ENCODE results near the gene ANKRD63.

The ANKRD63 gene

GRCh38 chr15:40245666-40246450 lies 37.0 kb downstream of the ANKRD63 start:
- DNase-seq: no peak

GRCh38 chr15:40244961-40245523 lies 37.8 kb downstream of the ANKRD63 start:
- ATAC-seq (ENCODE audit: insufficient read depth, low read depth) (no peak), DNase-seq (no peak)
- Histone ChIP-seq H3K27me3 (ENCODE audit: insufficient read depth, low read length, poor library complexity) (no peaks in the 10 kb centered on the region), H3K36me3 (ENCODE audit: insufficient read depth, low read length) (no peaks in the 10 kb centered on the region), H3K79me2 (ENCODE audit: insufficient read depth, low read length) (no peaks in the 10 kb centered on the region), H2AFZ (ENCODE audit: low read depth, low read length) (no peak overlapping the region), H3K4me3 (ENCODE audit: low read depth in 1 of 2, low read length in 2 of 2) (no peak overlapping the region), H3K27ac (ENCODE audit: low read length) (no peak overlapping the region), H3K4me1 (ENCODE audit: insufficient read depth, low read length) (no peaks in the 10 kb centered on the region), H4K20me1 (ENCODE audit: insufficient read depth, low read length) (no peaks in the 10 kb centered on the region), H3K9ac (ENCODE audit: low read depth, low read length) (no peak overlapping the region), H3K4me2 (ENCODE audit: insufficient read depth, low read length) (no peak overlapping the region), H3K9me3 (ENCODE audit: insufficient read depth, low read length, severe bottlenecking) (no peaks in the 10 kb centered on the region)
- TF ChIP-seq CTCF (IDR thresholded peaks at IDR 0.05; ENCODE audit: borderline replicate concordance, extremely low read depth, low read length, poor library complexity, severe bottlenecking) (no peak), EZH2 (IDR thresholded peaks at IDR 0.05; ENCODE audit: borderline replicate concordance, low read depth, low read length, severe bottlenecking) (no peak)

More at GRCh38 chr15:40245666-40246450, 37.0 kb downstream of the ANKRD63 start:
- Histone ChIP-seq H3K27ac (ENCODE audit: low read length) (no peak overlapping the region), H3K36me3 (ENCODE audit: insufficient read depth, low read length) (no peaks in the 10 kb centered on the region), H3K79me2 (ENCODE audit: insufficient read depth, low read length) (no peaks in the 10 kb centered on the region), H2AFZ (ENCODE audit: low read depth, low read length) (no peak overlapping the region), H3K9me3 (ENCODE audit: insufficient read depth, low read length, severe bottlenecking) (no peaks in the 10 kb centered on the region), H3K27me3 (ENCODE audit: insufficient read depth, low read length, poor library complexity) (no peaks in the 10 kb centered on the region), H3K4me3 (ENCODE audit: low read depth in 1 of 2, low read length in 2 of 2) (no peak overlapping the region), H3K4me1 (ENCODE audit: insufficient read depth, low read length) (no peaks in the 10 kb centered on the region), H3K4me2 (ENCODE audit: insufficient read depth, low read length) (no peak overlapping the region), H3K9ac (ENCODE audit: low read depth, low read length) (no peak overlapping the region), H4K20me1 (ENCODE audit: insufficient read depth, low read length) (no peaks in the 10 kb centered on the region)
- no peak for ATAC-seq (ENCODE audit: insufficient read depth, low read depth)
- TF ChIP-seq EZH2 (IDR thresholded peaks at IDR 0.05; ENCODE audit: borderline replicate concordance, low read depth, low read length, severe bottlenecking) (no peak), CTCF (IDR thresholded peaks at IDR 0.05; ENCODE audit: borderline replicate concordance, extremely low read depth, low read length, poor library complexity, severe bottlenecking) (no peak)

- DNase-seq: no peak
- Histone ChIP-seq H3K4me3 (ENCODE audit: low read depth in 1 of 2, low read length in 2 of 2) (no peak overlapping the region), H3K9me3 (ENCODE audit: insufficient read depth, low read length, severe bottlenecking) (no peaks in the 10 kb centered on the region), H3K27me3 (ENCODE audit: insufficient read depth, low read length, poor library complexity) (no peaks in the 10 kb centered on the region), H3K9ac (ENCODE audit: low read depth, low read length) (no peak overlapping the region), H4K20me1 (ENCODE audit: insufficient read depth, low read length) (no peaks in the 10 kb centered on the region), H3K4me1 (ENCODE audit: insufficient read depth, low read length) (no peaks in the 10 kb centered on the region), H3K27ac (ENCODE audit: low read length) (no peak overlapping the region), H3K4me2 (ENCODE audit: insufficient read depth, low read length) (no peak overlapping the region), H3K36me3 (ENCODE audit: insufficient read depth, low read length) (no peaks in the 10 kb centered on the region), H3K79me2 (ENCODE audit: insufficient read depth, low read length) (no peaks in the 10 kb centered on the region), H2AFZ (ENCODE audit: low read depth, low read length) (no peak overlapping the region)
- no peak for TF ChIP-seq CTCF (IDR thresholded peaks at IDR 0.05; ENCODE audit: borderline replicate concordance, extremely low read depth, low read length, poor library complexity, severe bottlenecking)
- TF ChIP-seq EZH2 (IDR thresholded peaks at IDR 0.05; ENCODE audit: borderline replicate concordance, low read depth, low read length, severe bottlenecking): no peak
- no peak for ATAC-seq (ENCODE audit: insufficient read depth, low read depth)
These were observed 39.6 kb downstream of the ANKRD63 start for GRCh38 chr15:40243126-40243810.
